Adrenal gland (tissue), 5 donors: ENCODE data around the gene ARID3C.

Source experiments
- POLR2A ChIP-seq, 2 donors: fragments of 450-650 bp; IDR thresholded peaks; one replicate each; pipeline ENCODE4 v1.6.1; 2017; ENCODE audit warnings: antibody characterized with exemption in 2 of 2, mild to moderate bottlenecking in 2 of 2, moderate library complexity in 1 of 2
- TF ChIP-seq, protein P1 (sequence below), 6 experiments: fragments of 450-650 bp in 4 of 6; fragments of 200-600 bp in 2 of 6; sonication (generic) in 1 of 6; IDR thresholded peaks; 1 replicate in 5 of 6; 2 replicates in 1 of 6; pipeline versions ENCODE4 v1.5.1 to v1.8.0; 2016 to 2021; ENCODE audit warnings: antibody characterized with exemption in 6 of 6, mild to moderate bottlenecking in 2 of 6, moderate library complexity in 1 of 6
- donor health status: DM: no; HTN: no; CAD: no.

DNA sequence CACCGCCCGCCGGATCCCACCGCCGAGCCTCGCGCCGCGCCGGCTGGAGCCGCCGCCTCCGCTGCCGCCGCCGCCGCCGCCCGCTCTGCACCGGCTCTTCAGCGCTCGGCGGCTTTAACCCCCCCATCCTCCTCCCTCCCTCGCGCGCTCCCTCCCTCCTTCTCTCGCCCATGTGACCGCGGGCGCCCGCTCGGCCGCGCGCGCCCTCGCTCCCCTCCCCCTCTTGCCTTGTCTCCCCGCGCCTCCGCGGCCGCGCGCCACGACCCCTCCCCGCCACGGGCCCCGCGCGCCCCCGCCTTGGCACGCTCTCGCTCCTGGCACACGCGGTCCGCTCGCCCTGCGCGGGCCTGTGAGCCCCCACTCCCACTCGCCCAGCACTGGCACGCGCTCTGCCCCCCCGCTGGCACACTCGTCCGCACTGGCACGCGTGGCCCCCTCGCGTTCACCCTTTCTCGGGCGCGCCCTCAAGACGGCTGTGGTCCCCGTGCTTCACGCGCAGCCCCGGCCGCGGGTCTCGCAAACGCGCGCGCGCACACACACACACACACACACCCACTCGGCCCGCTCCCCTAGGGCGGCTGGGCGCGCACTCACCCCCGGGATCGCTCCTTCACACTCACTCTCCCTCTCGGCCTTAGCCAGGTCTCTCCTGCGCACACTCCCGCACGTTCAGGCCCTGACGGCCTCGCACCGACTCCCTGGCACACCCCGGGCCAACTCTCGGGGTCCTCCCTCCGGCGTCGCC, 39.1 kb downstream of the ARID3C start, which contains the start of gene CNTFR:
- TF ChIP-seq, protein P1, sequence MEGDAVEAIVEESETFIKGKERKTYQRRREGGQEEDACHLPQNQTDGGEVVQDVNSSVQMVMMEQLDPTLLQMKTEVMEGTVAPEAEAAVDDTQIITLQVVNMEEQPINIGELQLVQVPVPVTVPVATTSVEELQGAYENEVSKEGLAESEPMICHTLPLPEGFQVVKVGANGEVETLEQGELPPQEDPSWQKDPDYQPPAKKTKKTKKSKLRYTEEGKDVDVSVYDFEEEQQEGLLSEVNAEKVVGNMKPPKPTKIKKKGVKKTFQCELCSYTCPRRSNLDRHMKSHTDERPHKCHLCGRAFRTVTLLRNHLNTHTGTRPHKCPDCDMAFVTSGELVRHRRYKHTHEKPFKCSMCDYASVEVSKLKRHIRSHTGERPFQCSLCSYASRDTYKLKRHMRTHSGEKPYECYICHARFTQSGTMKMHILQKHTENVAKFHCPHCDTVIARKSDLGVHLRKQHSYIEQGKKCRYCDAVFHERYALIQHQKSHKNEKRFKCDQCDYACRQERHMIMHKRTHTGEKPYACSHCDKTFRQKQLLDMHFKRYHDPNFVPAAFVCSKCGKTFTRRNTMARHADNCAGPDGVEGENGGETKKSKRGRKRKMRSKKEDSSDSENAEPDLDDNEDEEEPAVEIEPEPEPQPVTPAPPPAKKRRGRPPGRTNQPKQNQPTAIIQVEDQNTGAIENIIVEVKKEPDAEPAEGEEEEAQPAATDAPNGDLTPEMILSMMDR (IDR thresholded peaks at IDR 0.05), result no peak
- TF ChIP-seq POLR2A (IDR thresholded peaks at IDR 0.05), result no peak
